C4-2B (cell line): Measurements from ENCODE around the gene HACE1.
"Not testable (repeated sequence)": the region's sequence is repeated elsewhere in the genome, so short reads cannot be mapped to it uniquely, and the experiment has no call there.

ENCODE experiments used
- H3K27ac ChIP-seq: fragments of 450-650 bp; 2 replicates; pipeline ENCODE4 v1.5.1; 2017
- CTCF ChIP-seq: fragments of 450-650 bp; conservative IDR thresholded peaks from 2 replicates; pipeline ENCODE4 v1.5.1; 2017; ENCODE audit warnings: mild to moderate bottlenecking
- ZFX ChIP-seq: fragments of 450-650 bp; IDR thresholded peaks from 2 replicates; pipeline ENCODE4 v1.6.1; 2017

The HACE1 gene

GRCh38 chr6:104754788-104755409, 104.8 kb downstream of the HACE1 start:
- TF ChIP-seq ZFX (no peak), CTCF (no peak)
- no peak overlapping the region for H3K27ac ChIP-seq

- no peak overlapping the region for H3K27ac ChIP-seq
- TF ChIP-seq CTCF, result no peak
- TF ChIP-seq ZFX, result no peak
Observed at GRCh38 chr6:104753251-104753650, 106.5 kb downstream of the HACE1 start.

- H3K27ac ChIP-seq, result no peak overlapping the region
- TF ChIP-seq ZFX (no peak), CTCF (no peak)
Observed at GRCh38 chr6:104750449-104750848, 109.3 kb downstream of the HACE1 start.

GRCh38 chr6:104739124-104739523, 120.6 kb downstream of the HACE1 start:
- H3K27ac ChIP-seq, result not testable (repeated sequence)

GRCh38 chr6:104737567-104737966, 122.2 kb downstream of the HACE1 start:
- not testable (repeated sequence) for H3K27ac ChIP-seq

- H3K27ac ChIP-seq, result no peak overlapping the region
- TF ChIP-seq ZFX, result no peak
- TF ChIP-seq CTCF, result no peak
Observed at GRCh38 chr6:104736545-104736944, 123.2 kb downstream of the HACE1 start.

GRCh38 chr6:104730450-104730849, 129.3 kb downstream of the HACE1 start:
- no peak overlapping the region for H3K27ac ChIP-seq
- TF ChIP-seq CTCF, result no peak
- TF ChIP-seq ZFX, result no peak

- H3K27ac ChIP-seq, result no peak overlapping the region
- TF ChIP-seq CTCF (no peak), ZFX (no peak)
Observed at GRCh38 chr6:104729433-104729832, 130.3 kb downstream of the HACE1 start.
